Stimulated activated CD8-positive, alpha-beta memory T cell treated with anti-CD3 and anti-CD28 coated beads, Interleukin-15, amount 100 ng/mL, for 48 hours (primary cell): ENCODE data around the gene SERTM2.

Experiments used
- DNase-seq, 2 donors: peaks; one replicate each; pipeline ENCODE4 v3.0.0-alpha.2; 2020; ENCODE audit warnings: low read depth in 2 of 2

SERTM2 gene

GRCh38 chrX:111560801-111561200, 49.4 kb downstream of the SERTM2 start:
- DNase-seq, result no peak

- DNase-seq, result no peak
Measured at GRCh38 chrX:111561851-111562250, 50.4 kb downstream of the SERTM2 start.

GRCh38 chrX:111567542-111568255, 56.3 kb downstream of the SERTM2 start:
- DNase-seq, result no peak

DNA sequence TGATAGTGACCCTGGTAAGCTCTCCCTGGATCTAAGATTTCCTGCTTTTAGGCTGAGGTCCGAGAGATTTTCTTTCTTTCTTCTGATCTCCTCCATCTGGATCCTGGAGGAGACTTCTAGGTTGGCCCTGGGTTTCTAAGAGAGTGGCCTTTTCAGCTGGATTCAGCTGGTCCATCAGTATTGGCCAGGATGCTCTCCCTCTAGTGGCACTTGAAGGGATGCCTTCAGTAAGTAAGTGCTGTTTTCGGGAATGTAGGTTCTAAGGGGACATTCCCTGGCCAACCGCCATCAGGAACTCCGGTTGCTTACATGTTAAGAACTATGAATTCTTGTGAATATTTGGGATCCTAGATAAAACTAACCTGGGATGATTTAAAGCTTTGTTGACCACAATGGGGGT, 56.9 kb downstream of the SERTM2 start:
- no peak for DNase-seq

DNA sequence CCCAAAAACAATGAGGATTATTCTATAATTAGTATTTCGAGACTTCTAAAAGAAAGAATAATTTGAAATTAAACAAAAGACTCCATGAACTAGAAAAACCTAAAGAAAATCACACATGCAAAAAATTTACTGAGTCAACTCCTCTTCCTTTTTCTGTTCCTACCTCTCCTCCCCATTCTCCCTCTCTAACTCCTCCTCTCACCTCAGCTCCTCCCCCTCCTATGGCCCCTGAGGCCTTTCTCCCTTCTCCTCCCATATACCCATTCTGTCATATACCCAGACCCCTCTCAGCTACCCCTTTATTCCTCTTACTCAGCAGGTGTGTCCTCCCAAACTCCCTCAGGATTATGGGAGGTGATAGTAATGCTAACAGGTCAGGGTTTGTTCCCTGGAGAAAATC, 57.4 kb downstream of the SERTM2 start:
- DNase-seq, result no peak
